Measurements from ENCODE around the gene CXCL3. TPM values are rescaled to one million over a fixed set of nuclear protein-coding genes. Genes with fewer than 3 reads are reported as not detected.

Gene CXCL3
- total RNA-seq, 1 donor from 2014 or later, result not detected

- H3K36me3 ChIP-seq, result no peaks in the 10 kb centered on the region
- H3K4me3 ChIP-seq, result no peak overlapping the region
- H3K4me1 ChIP-seq, result no peaks in the 10 kb centered on the region
- H3K27ac ChIP-seq, result no peak overlapping the region
- intact Hi-C loops (cut with DNase I), result no loop called here
- no peak for TF ChIP-seq CTCF (IDR thresholded peaks at IDR 0.05)
- H3K9me3 ChIP-seq, result no peaks in the 10 kb centered on the region
- no peaks in the 10 kb centered on the region for H3K27me3 ChIP-seq
- DNase-seq (ENCODE audit: low spot score in 2 of 2), result no peak
These were observed 19.7 kb upstream of the CXCL3 start for GRCh38 chr4:74058048-74058651.

GRCh38 chr4:74057588-74057987 lies 19.1 kb upstream of the CXCL3 start:
- Histone ChIP-seq H3K27ac (no peak overlapping the region), H3K36me3 (no peaks in the 10 kb centered on the region), H3K9me3 (no peaks in the 10 kb centered on the region), H3K4me1 (no peaks in the 10 kb centered on the region), H3K4me3 (no peak overlapping the region), H3K27me3 (no peaks in the 10 kb centered on the region)
- TF ChIP-seq CTCF (IDR thresholded peaks at IDR 0.05), result no peak
- intact Hi-C loops (cut with DNase I), result no loop called here
- DNase-seq (ENCODE audit: low spot score in 2 of 2), result no peak

GRCh38 chr4:74056858-74057562 lies 18.5 kb upstream of the CXCL3 start:
- no peaks in the 10 kb centered on the region for H3K9me3 ChIP-seq
- no peak overlapping the region for H3K27ac ChIP-seq
- intact Hi-C loops (cut with DNase I), result no loop called here
- H3K27me3 ChIP-seq, result no peaks in the 10 kb centered on the region
- H3K4me1 ChIP-seq, result no peaks in the 10 kb centered on the region
- DNase-seq (ENCODE audit: low spot score in 2 of 2), result no peak
- no peaks in the 10 kb centered on the region for H3K36me3 ChIP-seq
- no peak overlapping the region for H3K4me3 ChIP-seq
- TF ChIP-seq CTCF (IDR thresholded peaks at IDR 0.05), result no peak

- Histone ChIP-seq H3K27ac (no peak overlapping the region), H3K4me3 (no peak overlapping the region), H3K36me3 (no peaks in the 10 kb centered on the region), H3K4me1 (no peaks in the 10 kb centered on the region), H3K27me3 (no peaks in the 10 kb centered on the region), H3K9me3 (no peaks in the 10 kb centered on the region)
- no peak for DNase-seq (ENCODE audit: low spot score in 2 of 2)
- intact Hi-C loops (cut with DNase I), result no loop called here
- peak in 1 of 3 experiments; percentile 5 for TF ChIP-seq CTCF (IDR thresholded peaks at IDR 0.05)
These were observed 17.8 kb upstream of the CXCL3 start for GRCh38 chr4:74056114-74056857.

- DNase-seq (ENCODE audit: low spot score in 2 of 2), result no peak
- no peaks in the 10 kb centered on the region for H3K36me3 ChIP-seq
- H3K27ac ChIP-seq, result no peak overlapping the region
- TF ChIP-seq CTCF (IDR thresholded peaks at IDR 0.05), result no peak
- intact Hi-C loops (cut with DNase I), result no loop called here
- no peak overlapping the region for H3K4me3 ChIP-seq
- H3K9me3 ChIP-seq, result no peaks in the 10 kb centered on the region
- no peaks in the 10 kb centered on the region for H3K27me3 ChIP-seq
- no peaks in the 10 kb centered on the region for H3K4me1 ChIP-seq
These were observed 17.0 kb upstream of the CXCL3 start for GRCh38 chr4:74055498-74055897.

All from ascending aorta (tissue), 2 donors.